GM12878 (cell line): ENCODE results near the gene TSPAN12. TPM values are rescaled to one million over a fixed set of nuclear protein-coding genes. Genes with fewer than 3 reads are reported as not detected.

Experiments
- ATAC-seq: fragments of 200-7000 bp; cut with Tn5 transposase; 3 replicates; pipeline ENCODE4 v1.9.1; 2020; ENCODE audit warnings: mild to moderate bottlenecking, moderate library complexity
- BruUV-seq: library from RNA; stranded (reverse); fragments of 400-500 nt; replicated peaks from 2 replicates; lab custom pipeline; 2021; lab: Mats Ljungman, UMichigan
- CTCF ChIA-PET: fragments of 300-600 bp; sonication (Branson Sonifier 250); formaldehyde crosslinking; extraction: SDS; loops from one replicate; lab custom pipeline; 2021; ENCODE audit warnings: inconsistent platforms; lab: Yijun Ruan, JAX
- POLR2A ChIA-PET: fragments of 350-600 bp; formaldehyde crosslinking; extraction: SDS; loops from one replicate; lab custom pipeline; 2021; ENCODE audit warnings: inconsistent platforms; lab: Charles Lee
- RAD21 ChIA-PET: fragments of 300-600 bp; sonication (Branson Sonifier 250); formaldehyde crosslinking; loops from one replicate; lab custom pipeline; 2023; ENCODE audit warnings: antibody characterized with exemption; ENCODE audit not compliant: unreplicated experiment; lab: Charles Lee
- SMC1A ChIA-PET: fragments of 300-600 bp; sonication (Branson Sonifier 250); formaldehyde crosslinking; loops from one replicate; lab custom pipeline; 2023; ENCODE audit not compliant: unreplicated experiment, uncharacterized antibody; lab: Charles Lee
- DNase-seq: peaks from one replicate; pipeline ENCODE4 v3.0.0-alpha.2; 2011; ENCODE audit warnings: low read depth, low spot score
- FAIRE-seq: peaks from 3 replicates; lab custom pipeline; 2011; peaks lifted over from hg19 to GRCh38; lab: Jason Lieb, UNC
- H2AFZ ChIP-seq: 2 replicates; pipeline ENCODE4 v1.6.0; 2011; ENCODE audit warnings: low read depth, low read length, control low read depth; ENCODE audit not compliant: control insufficient read depth
- H3K27ac ChIP-seq: 2 replicates; pipeline ENCODE4 v1.5.1; 2011; ENCODE audit warnings: control low read depth; ENCODE audit not compliant: control insufficient read depth, insufficient read depth
- H3K27me3 ChIP-seq, 2 experiments: replicated peaks in 1 of 2; 2 replicates each; pipeline versions ENCODE4 v1.6.0 to v1.6.1; 2011; ENCODE audit warnings: low read length in 1 of 2; ENCODE audit not compliant: control insufficient read depth in 2 of 2, insufficient read depth in 2 of 2
- H3K36me3 ChIP-seq, 2 experiments: 2 replicates each; pipeline ENCODE4 v1.5.1; 2011; ENCODE audit warnings: low read length in 1 of 2; ENCODE audit not compliant: control insufficient read depth in 2 of 2, insufficient read depth in 2 of 2
- H3K4me1 ChIP-seq: 2 replicates; pipeline ENCODE4 v1.6.1; 2011; ENCODE audit warnings: mild to moderate bottlenecking, low read length, moderate library complexity, mixed read lengths; ENCODE audit not compliant: control insufficient read depth, insufficient read depth
- H3K4me2 ChIP-seq: 2 replicates; pipeline ENCODE4 v1.6.0; 2011; ENCODE audit warnings: control low read depth; ENCODE audit not compliant: control insufficient read depth, insufficient read depth
- H3K4me3 ChIP-seq: fragments of 200-600 bp; sonication (generic); 2 replicates; pipeline ENCODE4 v1.5.1; 2016
- H3K79me2 ChIP-seq: 2 replicates; pipeline ENCODE4 v1.6.0; 2011; ENCODE audit warnings: low read length; ENCODE audit not compliant: control insufficient read depth, insufficient read depth
- H3K9ac ChIP-seq: 2 replicates; pipeline ENCODE4 v1.8.0; 2011; ENCODE audit warnings: low read length, control low read depth, mixed read lengths; ENCODE audit not compliant: control insufficient read depth, insufficient read depth
- H3K9me3 ChIP-seq: replicated peaks from 3 replicates; pipeline ENCODE4 v1.5.1; 2011; ENCODE audit warnings: mild to moderate bottlenecking, low read length; ENCODE audit not compliant: control insufficient read depth, insufficient read depth
- H4K20me1 ChIP-seq: 2 replicates; pipeline ENCODE4 v1.6.0; 2011; ENCODE audit not compliant: control insufficient read depth, insufficient read depth
- BCL3 ChIP-seq: IDR thresholded peaks from 2 replicates; pipeline ENCODE4 v1.6.1; 2011; ENCODE audit warnings: borderline replicate concordance, low read depth, mild to moderate bottlenecking, moderate library complexity, low read length; ENCODE audit not compliant: insufficient read depth, poor library complexity, severe bottlenecking
- CBX3 ChIP-seq: fragments of 200-600 bp; sonication (generic); IDR thresholded peaks from 2 replicates; pipeline ENCODE4 v1.6.1; 2016; ENCODE audit warnings: low read depth, borderline replicate concordance
- CTCF ChIP-seq, 3 experiments: IDR thresholded peaks in 2 of 3; conservative IDR thresholded peaks in 1 of 3; 2 replicates each; pipeline ENCODE4 v1.5.1; 2011; ENCODE audit warnings: low read depth in 3 of 3, low read length in 3 of 3, mild to moderate bottlenecking in 3 of 3, control low read depth in 2 of 3, moderate library complexity in 2 of 3, inconsistent platforms in 1 of 3, mixed read lengths in 1 of 3; ENCODE audit not compliant: control insufficient read depth in 2 of 3, insufficient read depth in 1 of 3; ENCODE audit errors: extremely low read depth in 1 of 3
- FOS ChIP-seq: IDR thresholded peaks from 3 replicates; pipeline ENCODE4 v1.6.1; 2011; ENCODE audit warnings: borderline replicate concordance; ENCODE audit not compliant: insufficient read length; ENCODE audit errors: extremely low read depth
- FOXK2 ChIP-seq: fragments of 450-650 bp; IDR thresholded peaks from 2 replicates; pipeline ENCODE4 v1.6.1; 2017; ENCODE audit warnings: mild to moderate bottlenecking, moderate library complexity
- PAX5 ChIP-seq: IDR thresholded peaks from 2 replicates; pipeline ENCODE4 v1.6.1; 2011; ENCODE audit warnings: low read depth, low read length, borderline replicate concordance
- PAX8 ChIP-seq: fragments of 450-650 bp; IDR thresholded peaks from 2 replicates; pipeline ENCODE4 v1.6.1; 2017; ENCODE audit warnings: mild to moderate bottlenecking, moderate library complexity
- PBX3 ChIP-seq: IDR thresholded peaks from 2 replicates; pipeline ENCODE4 v1.6.1; 2011; ENCODE audit warnings: mild to moderate bottlenecking, low read depth, low read length, moderate library complexity; ENCODE audit not compliant: insufficient replicate concordance
- ZBTB33 ChIP-seq: fragments of 450-650 bp; IDR thresholded peaks from 2 replicates; pipeline ENCODE4 v1.6.1; 2017; ENCODE audit warnings: mild to moderate bottlenecking
- ZNF207 ChIP-seq: fragments of 450-650 bp; IDR thresholded peaks from 2 replicates; pipeline ENCODE4 v1.6.1; 2014; ENCODE audit warnings: antibody characterized with exemption, mild to moderate bottlenecking, borderline replicate concordance
- ZNF24 ChIP-seq: fragments of 450-650 bp; IDR thresholded peaks from 2 replicates; pipeline ENCODE4 v1.6.1; 2017; ENCODE audit warnings: antibody characterized with exemption, mild to moderate bottlenecking
- ZNF384 ChIP-seq: IDR thresholded peaks from 2 replicates; pipeline ENCODE4 v1.6.1; 2012; ENCODE audit warnings: low read depth, mild to moderate bottlenecking, low read length, improper control_type of control experiment, borderline replicate concordance
- WGBS: methylation state at CpG from one replicate; pipeline ENCODE4 v1.1.6; 2016; ENCODE audit warnings: low lambda C conversion rate; ENCODE audit not compliant: insufficient replicate concordance, insufficient coverage; ENCODE audit errors: missing lambda C conversion rate; 5-methylcytosine and 5-hydroxymethylcytosine counted together
- in situ Hi-C: fragments of 300-500 bp; cut with MboI; formaldehyde crosslinking; loops from 9 replicates; pipeline ENCODE4 v1.14.3; 2018; ENCODE audit warnings: mixed read lengths
- intact Hi-C: fragments of 100-400 bp; cut with micrococcal nuclease; formaldehyde crosslinking; loops from one replicate; pipeline ENCODE4 v1.14.2; 2022; ENCODE audit not compliant: unreplicated experiment
- polyA plus RNA-seq, 11 experiments: library from polyadenylated mRNA; depleted of rRNA in 4 of 11; unstranded in 6 of 11; stranded (reverse) in 5 of 11; fragments of >200 nt; fragmentation: Nextera tagmentation in 4 of 11; fragmentation: Illumina TruSeq in 1 of 11; extraction: Ambion mirVana in 4 of 11; extraction: Trizol in 1 of 11; gene quantifications; 1 replicate in 1 of 11; 2 replicates in 10 of 11; pipeline versions ENCODE4 v1.2.1 to v1.2.3, GENCODE V29; 2011 to 2016; ENCODE audit warnings: inconsistent platforms in 2 of 11, missing spikeins in 2 of 11, low read depth in 1 of 11
- total RNA-seq, 4 experiments: library from RNA; depleted of rRNA in 3 of 4; stranded (reverse); fragments of >200 nt in 3 of 4; fragmentation: Illumina TruSeq in 1 of 4; extraction: Trizol in 1 of 4; gene quantifications; 2 replicates each; pipeline versions ENCODE4 v1.2.1 to v1.2.3, GENCODE V29; 2013 to 2021

TSPAN12 gene
- total and polyA plus RNA-seq, 10 of the 15 experiments (the other 5 are each of a cell fraction or from before 2014, with no cell fraction given): 0.67 to 110 (median 1.3) TPM

- TF ChIP-seq BCL3: no peak
- no peak for TF ChIP-seq ZBTB33
Measured at GRCh38 chr7:120783721-120784120, 74.2 kb downstream of the TSPAN12 start (continued).

GRCh38 chr7:120783273-120783672 is 74.7 kb downstream of the TSPAN12 start:
- H3K36me3 ChIP-seq: no peaks in the 10 kb centered on the region
- ChIA-PET SMC1A (interaction anchor here (0.6 to 2.0 kb wide), 4 partner anchors 14 to 339 kb away, joined by 3 to 4 read pairs (median 3); no protein-coding TSS in a partner anchor), RAD21 (interaction anchor here (0.5 to 0.8 kb wide), 2 partner anchors 9 to 45 kb away, joined by 5 to 6 read pairs; no protein-coding TSS in a partner anchor), POLR2A (no interaction called here), CTCF (interaction anchor here (0.9 to 4.3 kb wide), 3 partner anchors 11 to 20 kb away, joined by 3 to 32 read pairs (median 3); no protein-coding TSS in a partner anchor)
- H3K4me1 ChIP-seq: no peaks in the 10 kb centered on the region
- no peak for ATAC-seq
- no peaks in the 10 kb centered on the region for H4K20me1 ChIP-seq
- WGBS: 52% methylated on average over 6 of the region's 6 CpGs
- no peak overlapping the region for H3K4me3 ChIP-seq
- no peak for DNase-seq
- H3K27me3 ChIP-seq: no peaks in the 10 kb centered on the region
- H3K9me3 ChIP-seq: no peaks in the 10 kb centered on the region
- no peak overlapping the region for H2AFZ ChIP-seq
- BruUV-seq: no TSS peak
- intact Hi-C loops (no loop called here), in situ Hi-C loops (loop anchor here (25.0 kb wide), 1 partner anchor 1204 kb away; no protein-coding TSS in a partner anchor)
- H3K27ac ChIP-seq: no peak overlapping the region
- no peak overlapping the region for H3K4me2 ChIP-seq
- FAIRE-seq: no peak
- H3K9ac ChIP-seq: no peak overlapping the region
- H3K79me2 ChIP-seq: no peaks in the 10 kb centered on the region
- TF ChIP-seq CBX3 (no peak), CTCF (IDR thresholded peaks at IDR 0.05 in 2 of 3, conservative IDR thresholded peaks at IDR 0.05 in 1 of 3; ENCODE audit: control insufficient read depth in 2 of 3, extremely low read depth in 1 of 3, insufficient read depth in 1 of 3, low read depth in 3 of 3, low read length in 3 of 3) (no peak), FOXK2 (no peak), ZNF207 (no peak), PBX3 (no peak), ZNF384 (no peak), PAX8 (no peak), PAX5 (no peak), FOS (no peak), ZNF24 (no peak)
